ENCODE measurements around the gene ULK4.

- TF ChIP-seq CTCF (IDR thresholded peaks at IDR 0.05; ENCODE audit: low read depth, low read length, poor library complexity, severe bottlenecking) = no peak
- TF ChIP-seq EZH2phosphoT487 (IDR thresholded peaks at IDR 0.05; ENCODE audit: borderline replicate concordance, low read length) = no peak
Observed at GRCh38 chr3:41874022-41874421, 87.9 kb downstream of the ULK4 start.

All from DOHH2 (cell line).